ENCODE data around the gene RANBP1. TPM values are rescaled to one million over a fixed set of nuclear protein-coding genes. Genes with fewer than 3 reads are reported as not detected.
"Not testable (repeated sequence)": the region's sequence is repeated elsewhere in the genome, so short reads cannot be mapped to it uniquely, and the experiment has no call there.

RANBP1 gene
- 133 and 205 TPM in 2 replicates for total RNA-seq (2014; rRNA removed; shearing (Covaris generic); ENCODE audit: low replicate concordance)

DNA sequence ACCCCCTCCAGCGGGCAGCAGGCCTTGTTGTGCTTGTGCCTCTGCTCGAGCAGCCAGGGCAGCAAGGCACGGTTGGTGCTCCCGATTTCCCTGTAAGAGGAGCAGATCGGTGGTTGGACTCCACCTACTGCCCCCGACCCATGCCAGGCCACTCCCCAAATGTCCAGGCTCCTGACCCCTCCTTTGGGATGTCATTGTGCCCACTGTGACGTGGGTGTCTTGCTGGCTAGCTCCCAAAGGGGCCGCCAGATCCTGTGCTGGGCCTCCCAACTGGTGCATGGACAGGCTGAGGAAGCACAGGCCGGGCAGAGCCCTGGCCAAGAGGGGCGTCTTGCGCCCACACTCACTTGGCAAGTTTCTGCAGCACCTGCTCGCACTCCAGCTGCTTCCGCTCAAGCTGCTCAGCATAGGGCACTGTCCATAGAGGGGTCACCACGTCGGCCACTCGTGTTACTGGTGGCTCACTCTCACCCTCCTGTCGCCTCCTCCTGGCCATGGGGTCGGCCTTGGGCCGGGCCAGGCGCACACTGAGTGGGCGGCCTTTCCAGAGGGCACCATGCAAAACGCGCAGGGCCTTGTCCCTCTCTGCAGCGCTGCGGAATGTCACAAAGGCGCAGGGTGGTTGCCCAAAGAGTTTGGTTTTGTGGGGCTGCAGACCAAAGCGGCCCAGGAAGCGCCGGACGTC, at the start of gene RANBP1:
Gene RANBP1 (plus strand): TSS at position 414 of the 685 bp plus-strand sequence. CDS start 81 bp downstream, at position 495.
- Histone ChIP-seq H3K9ac (ENCODE audit: low read length) (peak within 1 kb of the TSS; percentile 89), H3K4me2 (ENCODE audit: low read depth, low read length, poor library complexity, severe bottlenecking) (peak within 1 kb of the TSS; percentile 88), H3K4me3 (ENCODE audit: low read length) (peak within 1 kb of the TSS; percentile 94), H4K20me1 (ENCODE audit: insufficient read depth, low read depth, low read length) (peaks cover 20% of the 10 kb centered on the region), H3K9me2 (replicated peaks; ENCODE audit: insufficient read depth, low read length) (no peaks in the 10 kb centered on the region), H3K36me3 (ENCODE audit: insufficient read depth, low read length) (peaks cover 31% of the 10 kb centered on the region), H3K27me3 (ENCODE audit: low read length) (no peaks in the 10 kb centered on the region), H3K9me3 (ENCODE audit: low read length) (no peaks in the 10 kb centered on the region), H3K4me1 (ENCODE audit: low read length) (peaks cover 50% of the 10 kb centered on the region), H2AFZ (ENCODE audit: low read length) (no peak within 1 kb of the TSS), H3K79me2 (ENCODE audit: low read length) (peaks cover 64% of the 10 kb centered on the region), H3K27ac (ENCODE audit: low read length) (peak within 1 kb of the TSS; percentile 54)
- no peak for DNase-seq

GRCh38 chr22:20066617-20067383, 49.1 kb upstream of the RANBP1 start:
- no peaks in the 10 kb centered on the region for H3K79me2 ChIP-seq (ENCODE audit: low read length)
- no peak overlapping the region for H3K27ac ChIP-seq (ENCODE audit: low read length)
- H3K9ac ChIP-seq (ENCODE audit: low read length) = no peak overlapping the region
- H3K9me3 ChIP-seq (ENCODE audit: low read length) = no peaks in the 10 kb centered on the region
- H2AFZ ChIP-seq (ENCODE audit: low read length) = no peak overlapping the region
- H4K20me1 ChIP-seq (ENCODE audit: insufficient read depth, low read depth, low read length) = no peaks in the 10 kb centered on the region
- no peak overlapping the region for H3K4me2 ChIP-seq (ENCODE audit: low read depth, low read length, poor library complexity, severe bottlenecking)
- no peaks in the 10 kb centered on the region for H3K27me3 ChIP-seq (ENCODE audit: low read length)
- DNase-seq = no peak
- no peaks in the 10 kb centered on the region for H3K9me2 ChIP-seq (replicated peaks; ENCODE audit: insufficient read depth, low read length)
- H3K4me3 ChIP-seq (ENCODE audit: low read length) = no peak overlapping the region
- H3K36me3 ChIP-seq (ENCODE audit: insufficient read depth, low read length) = 0 out of 2 replicates have a peak, but pooled peaks cover under 1% of the 10 kb centered on the region
- H3K4me1 ChIP-seq (ENCODE audit: low read length) = no peaks in the 10 kb centered on the region

DNA sequence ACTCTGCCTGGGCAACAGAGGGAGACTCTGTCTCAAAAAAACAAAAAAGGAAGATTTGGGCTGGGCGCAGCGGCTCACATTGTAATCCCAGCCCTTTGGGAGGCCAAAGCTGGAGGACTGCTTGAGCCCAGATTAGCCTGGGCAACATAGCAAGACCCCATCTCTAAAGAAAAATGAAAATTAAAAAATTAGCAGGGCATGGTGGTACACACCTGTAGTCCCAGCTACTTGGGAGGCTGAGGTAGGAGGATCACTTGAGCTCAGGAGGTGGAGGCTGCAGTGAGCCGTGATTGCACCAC, 48.6 kb upstream of the RANBP1 start:
- not testable (repeated sequence) for H3K9ac ChIP-seq (ENCODE audit: low read length); H3K9me2 ChIP-seq (replicated peaks; ENCODE audit: insufficient read depth, low read length); H3K27me3 ChIP-seq (ENCODE audit: low read length); H3K36me3 ChIP-seq (ENCODE audit: insufficient read depth, low read length); H3K4me2 ChIP-seq (ENCODE audit: low read depth, low read length, poor library complexity, severe bottlenecking); H3K4me1 ChIP-seq (ENCODE audit: low read length); H4K20me1 ChIP-seq (ENCODE audit: insufficient read depth, low read depth, low read length); DNase-seq; H2AFZ ChIP-seq (ENCODE audit: low read length); H3K4me3 ChIP-seq (ENCODE audit: low read length); H3K9me3 ChIP-seq (ENCODE audit: low read length); H3K27ac ChIP-seq (ENCODE audit: low read length); H3K79me2 ChIP-seq (ENCODE audit: low read length)

DNA sequence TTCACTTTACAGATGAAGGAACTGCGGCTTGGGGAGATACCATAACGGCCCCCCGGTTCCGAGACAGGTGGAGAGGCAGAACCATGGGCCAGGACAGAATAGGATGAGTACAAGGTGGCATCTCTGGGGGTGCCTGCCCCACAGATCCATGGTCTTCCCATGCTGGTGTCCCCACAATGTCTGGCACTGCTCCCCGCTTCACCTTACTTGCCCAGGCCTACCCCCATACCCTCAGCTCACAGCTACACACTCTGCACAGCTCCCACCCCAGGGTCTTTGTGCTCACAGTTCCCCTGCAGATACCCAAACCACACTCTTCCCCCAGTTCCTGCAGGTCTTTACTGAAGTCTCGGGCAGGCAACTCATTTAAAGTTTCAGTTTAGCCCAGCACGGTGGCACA, 47.3 kb upstream of the RANBP1 start:
- DNase-seq = no peak
- Histone ChIP-seq H3K9me2 (replicated peaks; ENCODE audit: insufficient read depth, low read length) (no peaks in the 10 kb centered on the region), H3K4me2 (ENCODE audit: low read depth, low read length, poor library complexity, severe bottlenecking) (no peak overlapping the region), H4K20me1 (ENCODE audit: insufficient read depth, low read depth, low read length) (no peaks in the 10 kb centered on the region), H3K4me3 (ENCODE audit: low read length) (no peak overlapping the region), H3K9ac (ENCODE audit: low read length) (no peak overlapping the region), H3K27ac (ENCODE audit: low read length) (no peak overlapping the region), H3K27me3 (ENCODE audit: low read length) (no peaks in the 10 kb centered on the region), H2AFZ (ENCODE audit: low read length) (no peak overlapping the region), H3K36me3 (ENCODE audit: insufficient read depth, low read length) (no peaks in the 10 kb centered on the region), H3K79me2 (ENCODE audit: low read length) (no peaks in the 10 kb centered on the region), H3K9me3 (ENCODE audit: low read length) (no peaks in the 10 kb centered on the region), H3K4me1 (ENCODE audit: low read length) (no peaks in the 10 kb centered on the region)

- no peaks in the 10 kb centered on the region for H3K4me1 ChIP-seq (ENCODE audit: low read length)
- no peak for DNase-seq
- no peak overlapping the region for H3K27ac ChIP-seq (ENCODE audit: low read length)
- H3K27me3 ChIP-seq (ENCODE audit: low read length) = no peaks in the 10 kb centered on the region
- H2AFZ ChIP-seq (ENCODE audit: low read length) = no peak overlapping the region
- no peaks in the 10 kb centered on the region for H3K9me3 ChIP-seq (ENCODE audit: low read length)
- H3K4me3 ChIP-seq (ENCODE audit: low read length) = no peak overlapping the region
- H3K9me2 ChIP-seq (replicated peaks; ENCODE audit: insufficient read depth, low read length) = no peaks in the 10 kb centered on the region
- no peak overlapping the region for H3K4me2 ChIP-seq (ENCODE audit: low read depth, low read length, poor library complexity, severe bottlenecking)
- no peak overlapping the region for H3K9ac ChIP-seq (ENCODE audit: low read length)
- H3K79me2 ChIP-seq (ENCODE audit: low read length) = no peaks in the 10 kb centered on the region
- no peaks in the 10 kb centered on the region for H4K20me1 ChIP-seq (ENCODE audit: insufficient read depth, low read depth, low read length)
- H3K36me3 ChIP-seq (ENCODE audit: insufficient read depth, low read length) = no peaks in the 10 kb centered on the region
These were observed 46.4 kb upstream of the RANBP1 start for GRCh38 chr22:20069331-20070042.

GRCh38 chr22:20071524-20071972, 44.4 kb upstream of the RANBP1 start:
- H3K4me2 ChIP-seq (ENCODE audit: low read depth, low read length, poor library complexity, severe bottlenecking) = no peak overlapping the region
- H3K9me3 ChIP-seq (ENCODE audit: low read length) = no peaks in the 10 kb centered on the region
- no peaks in the 10 kb centered on the region for H3K4me1 ChIP-seq (ENCODE audit: low read length)
- H3K9me2 ChIP-seq (replicated peaks; ENCODE audit: insufficient read depth, low read length) = no peaks in the 10 kb centered on the region
- no peak for DNase-seq
- H2AFZ ChIP-seq (ENCODE audit: low read length) = no peak overlapping the region
- H3K4me3 ChIP-seq (ENCODE audit: low read length) = no peak overlapping the region
- H4K20me1 ChIP-seq (ENCODE audit: insufficient read depth, low read depth, low read length) = no peaks in the 10 kb centered on the region
- no peak overlapping the region for H3K27ac ChIP-seq (ENCODE audit: low read length)
- no peaks in the 10 kb centered on the region for H3K79me2 ChIP-seq (ENCODE audit: low read length)
- no peaks in the 10 kb centered on the region for H3K27me3 ChIP-seq (ENCODE audit: low read length)
- no peaks in the 10 kb centered on the region for H3K36me3 ChIP-seq (ENCODE audit: insufficient read depth, low read length)
- H3K9ac ChIP-seq (ENCODE audit: low read length) = no peak overlapping the region

- Histone ChIP-seq H3K79me2 (ENCODE audit: low read length) (peaks cover 18% of the 10 kb centered on the region), H3K36me3 (ENCODE audit: insufficient read depth, low read length) (no peaks in the 10 kb centered on the region), H3K9ac (ENCODE audit: low read length) (no peak overlapping the region), H2AFZ (ENCODE audit: low read length) (no peak overlapping the region), H3K9me3 (ENCODE audit: low read length) (no peaks in the 10 kb centered on the region), H3K27me3 (ENCODE audit: low read length) (no peaks in the 10 kb centered on the region), H3K27ac (ENCODE audit: low read length) (no peak overlapping the region), H3K4me2 (ENCODE audit: low read depth, low read length, poor library complexity, severe bottlenecking) (no peak overlapping the region), H3K9me2 (replicated peaks; ENCODE audit: insufficient read depth, low read length) (no peaks in the 10 kb centered on the region), H3K4me3 (ENCODE audit: low read length) (no peak overlapping the region), H3K4me1 (ENCODE audit: low read length) (peaks cover 15% of the 10 kb centered on the region), H4K20me1 (ENCODE audit: insufficient read depth, low read depth, low read length) (no peaks in the 10 kb centered on the region; the same call in 1 of the 2 replicates)
- DNase-seq = peak; percentile 45
These were observed 39.2 kb upstream of the RANBP1 start for GRCh38 chr22:20076627-20077172.

Measured in Karpas-422 (cell line).